Trophoblast cell (in vitro differentiated cells and primary cell): ENCODE measurements around the gene HOGA1.

Experiments
- DNase-seq, 2 donors: peaks; one replicate each; pipeline ENCODE4 v3.0.0-alpha.2; 2016
- H2AFZ ChIP-seq: 2 replicates; pipeline ENCODE4 v1.6.1; 2013; ENCODE audit warnings: low read length, moderate library complexity, mild to moderate bottlenecking; ENCODE audit not compliant: insufficient read depth, poor library complexity
- H2AK5ac ChIP-seq: 2 replicates; pipeline ENCODE4 v1.6.1; 2013; ENCODE audit warnings: mild to moderate bottlenecking, low read length
- H2BK120ac ChIP-seq: 2 replicates; pipeline ENCODE4 v1.6.1; 2013; ENCODE audit warnings: low read length, mild to moderate bottlenecking, moderate library complexity; ENCODE audit not compliant: insufficient read depth, poor library complexity
- H2BK12ac ChIP-seq: 2 replicates; pipeline ENCODE4 v1.6.1; 2013; ENCODE audit warnings: mild to moderate bottlenecking, low read length, moderate library complexity
- H2BK5ac ChIP-seq: 2 replicates; pipeline ENCODE4 v1.6.1; 2013; ENCODE audit warnings: low read length, low read depth, moderate library complexity, mild to moderate bottlenecking; ENCODE audit not compliant: poor library complexity
- H3K14ac ChIP-seq: 2 replicates; pipeline ENCODE4 v1.6.1; 2013; ENCODE audit warnings: mild to moderate bottlenecking, low read length
- H3K18ac ChIP-seq: 2 replicates; pipeline ENCODE4 v1.6.1; 2013; ENCODE audit warnings: mild to moderate bottlenecking, low read length
- H3K23ac ChIP-seq: 2 replicates; pipeline ENCODE4 v1.6.1; 2013; ENCODE audit warnings: low read length
- H3K27ac ChIP-seq: 2 replicates; pipeline ENCODE4 v1.5.1; 2013; ENCODE audit warnings: low read depth, mild to moderate bottlenecking, inconsistent platforms, low read length, moderate library complexity
- H3K27me3 ChIP-seq: 2 replicates; pipeline ENCODE4 v1.6.1; 2013; ENCODE audit warnings: inconsistent platforms, mild to moderate bottlenecking, low read length, moderate library complexity; ENCODE audit not compliant: insufficient read depth
- H3K36me3 ChIP-seq, 2 experiments: 1 replicate in 1 of 2; 2 replicates in 1 of 2; pipeline ENCODE4 v1.6.1; 2013; ENCODE audit warnings: low read length in 2 of 2, mild to moderate bottlenecking in 2 of 2, moderate library complexity in 1 of 2; ENCODE audit not compliant: insufficient read depth in 2 of 2, control insufficient read depth in 1 of 2
- H3K4ac ChIP-seq: 2 replicates; pipeline ENCODE4 v1.6.1; 2013; ENCODE audit warnings: low read depth, mild to moderate bottlenecking, low read length, moderate library complexity
- H3K4me1 ChIP-seq, 2 experiments: 1 replicate in 1 of 2; 2 replicates in 1 of 2; pipeline ENCODE4 v1.6.1; 2013; ENCODE audit warnings: low read length in 2 of 2, mild to moderate bottlenecking in 2 of 2, moderate library complexity in 1 of 2; ENCODE audit not compliant: insufficient read depth in 2 of 2, control insufficient read depth in 1 of 2
- H3K4me2 ChIP-seq: 2 replicates; pipeline ENCODE4 v1.6.1; 2013; ENCODE audit warnings: inconsistent platforms, mild to moderate bottlenecking, low read length, moderate library complexity
- H3K4me3 ChIP-seq: 2 replicates; pipeline ENCODE4 v1.5.1; 2013; ENCODE audit warnings: mild to moderate bottlenecking, low read depth, low read length, inconsistent platforms
- H3K79me1 ChIP-seq: one replicate; pipeline ENCODE4 v1.6.1; 2013; ENCODE audit warnings: low read length
- H3K79me2 ChIP-seq: 2 replicates; pipeline ENCODE4 v1.6.1; 2013; ENCODE audit warnings: low read length, mild to moderate bottlenecking; ENCODE audit not compliant: control insufficient read depth, insufficient read depth, poor library complexity
- H3K9ac ChIP-seq: 2 replicates; pipeline ENCODE4 v1.6.1; 2013; ENCODE audit warnings: mild to moderate bottlenecking, low read length
- H3K9me3 ChIP-seq: 2 replicates; pipeline ENCODE4 v1.6.1; 2013; ENCODE audit warnings: low read depth, mild to moderate bottlenecking, control low read depth, inconsistent platforms, low read length; ENCODE audit not compliant: insufficient read depth
- H4K12ac ChIP-seq: 2 replicates; pipeline ENCODE4 v1.6.1; 2013; ENCODE audit warnings: low read depth, mild to moderate bottlenecking, low read length, moderate library complexity
- H4K8ac ChIP-seq: 2 replicates; pipeline ENCODE4 v1.6.1; 2013; ENCODE audit warnings: low read depth, mild to moderate bottlenecking, low read length, moderate library complexity
- H4K91ac ChIP-seq: one replicate; pipeline ENCODE4 v1.6.1; 2013; ENCODE audit warnings: low read depth, mild to moderate bottlenecking, low read length, moderate library complexity
- WGBS: extraction: QIAGEN DNeasy Blood & Tissue Kit; methylation state at CpG from one replicate; pipeline ENCODE4 v1.1.7; 2013; ENCODE audit warnings: missing lambda C conversion rate; ENCODE audit not compliant: insufficient read length, insufficient coverage; ENCODE audit errors: extremely low coverage; 5-methylcytosine and 5-hydroxymethylcytosine counted together

HOGA1 gene

DNA sequence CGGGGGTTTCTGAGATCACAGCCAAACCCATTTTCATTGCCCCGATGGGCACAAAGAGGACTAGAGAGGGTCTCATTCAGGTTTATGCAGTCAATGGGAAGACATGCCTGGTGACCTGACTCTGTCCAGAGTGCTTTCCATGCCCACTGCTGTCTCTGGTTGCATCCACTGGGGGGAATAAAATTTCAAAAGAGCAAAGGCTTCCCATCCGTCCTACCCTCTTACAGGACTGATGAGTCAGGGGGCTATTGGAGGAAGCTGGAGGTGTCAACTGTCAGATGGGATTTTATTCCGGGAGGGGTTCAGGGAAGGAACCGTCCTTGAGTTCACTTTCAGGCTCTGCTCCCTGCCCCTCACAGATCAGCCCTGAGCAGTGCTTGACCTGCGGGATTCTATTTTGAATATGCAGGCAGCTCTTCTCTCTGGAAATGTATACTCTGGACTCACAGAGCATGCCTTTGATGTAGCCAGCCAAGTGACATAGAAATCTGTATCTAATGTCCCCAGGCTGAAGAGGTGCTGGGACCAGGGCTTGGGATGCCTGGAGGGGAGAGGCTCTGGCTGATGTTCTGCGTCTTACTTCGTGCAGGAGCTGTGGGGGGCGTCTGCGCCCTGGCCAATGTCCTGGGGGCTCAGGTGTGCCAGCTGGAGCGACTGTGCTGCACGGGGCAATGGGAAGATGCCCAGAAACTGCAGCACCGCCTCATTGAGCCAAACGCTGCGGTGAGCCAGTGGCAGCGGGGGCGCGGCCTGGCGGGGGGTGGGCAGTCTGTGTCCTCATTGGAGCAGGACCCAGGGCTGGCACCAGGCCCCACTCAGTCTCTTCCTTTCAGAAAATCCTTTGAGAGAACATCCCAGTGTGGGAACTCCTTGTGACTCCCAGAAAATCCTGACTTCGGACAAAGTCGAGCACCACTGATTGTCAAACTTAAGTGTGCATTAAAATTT is 17.4 kb downstream of the HOGA1 start:
- Histone ChIP-seq H3K79me2 (no peaks in the 10 kb centered on the region), H3K9me3 (no peaks in the 10 kb centered on the region), H3K27me3 (no peaks in the 10 kb centered on the region), H2BK120ac (no peak overlapping the region), H3K79me1 (no peaks in the 10 kb centered on the region), H3K9ac (no peak overlapping the region), H3K4me2 (no peak overlapping the region), H4K8ac (no peak overlapping the region), H3K36me3 (no peaks in the 10 kb centered on the region), H2BK5ac (no peak overlapping the region), H4K12ac (peak overlapping the region; percentile 22), H3K4me3 (no peak overlapping the region), H4K91ac (no peak overlapping the region), H3K4me1 (no peaks in the 10 kb centered on the region), H3K14ac (no peak overlapping the region), H2AFZ (no peak overlapping the region), H3K18ac (no peak overlapping the region), H3K27ac (no peak overlapping the region), H2BK12ac (no peak overlapping the region), H2AK5ac (no peak overlapping the region), H3K4ac (no peak overlapping the region), H3K23ac (no peak overlapping the region)
- WGBS = no CpG with 5 or more reads among the region's 21 CpGs
- no peak for DNase-seq

DNA sequence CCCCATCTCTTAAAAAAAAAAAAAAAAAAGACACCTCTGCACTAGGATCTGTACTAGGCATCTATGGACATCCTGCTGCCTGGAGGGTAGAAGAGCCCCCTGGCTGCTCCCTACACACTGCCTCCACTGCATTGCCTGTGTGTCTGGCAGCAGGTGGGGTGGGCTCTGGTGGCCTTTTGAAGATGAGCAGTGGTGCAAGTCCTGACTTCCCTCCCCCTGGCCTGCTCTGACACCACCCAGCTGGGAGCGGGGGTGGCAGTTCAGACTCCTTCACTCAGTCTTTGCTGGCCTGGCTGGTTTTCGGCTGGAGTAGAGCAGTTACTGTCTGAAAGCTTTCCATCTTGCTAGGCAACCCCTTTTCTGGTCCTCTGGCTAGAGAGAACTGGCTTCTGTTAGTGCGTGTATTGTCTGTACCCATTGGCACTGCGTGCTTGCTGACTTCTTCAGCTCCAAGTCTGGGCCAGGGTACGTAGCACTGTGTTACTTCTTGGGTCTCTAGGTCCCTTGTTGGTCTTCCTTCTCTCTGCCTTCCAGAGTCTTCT is 23.0 kb downstream of the HOGA1 start:
- Histone ChIP-seq H4K12ac (no peak overlapping the region), H3K27ac (no peak overlapping the region), H2BK12ac (no peak overlapping the region), H2BK120ac (no peak overlapping the region), H3K4me2 (no peak overlapping the region), H3K27me3 (no peaks in the 10 kb centered on the region), H2AFZ (no peak overlapping the region), H3K9me3 (no peaks in the 10 kb centered on the region), H2AK5ac (no peak overlapping the region), H3K79me1 (no peaks in the 10 kb centered on the region), H3K36me3 (no peaks in the 10 kb centered on the region), H4K8ac (no peak overlapping the region), H3K79me2 (no peaks in the 10 kb centered on the region), H3K9ac (peak overlapping the region; percentile 54), H3K23ac (peak overlapping the region; percentile 56), H4K91ac (no peak overlapping the region), H3K18ac (no peak overlapping the region), H3K4me1 (no peaks in the 10 kb centered on the region), H3K4me3 (no peak overlapping the region), H2BK5ac (no peak overlapping the region), H3K14ac (no peak overlapping the region), H3K4ac (no peak overlapping the region)
- no peak for DNase-seq
- WGBS = no CpG with 5 or more reads among the region's 5 CpGs

DNA sequence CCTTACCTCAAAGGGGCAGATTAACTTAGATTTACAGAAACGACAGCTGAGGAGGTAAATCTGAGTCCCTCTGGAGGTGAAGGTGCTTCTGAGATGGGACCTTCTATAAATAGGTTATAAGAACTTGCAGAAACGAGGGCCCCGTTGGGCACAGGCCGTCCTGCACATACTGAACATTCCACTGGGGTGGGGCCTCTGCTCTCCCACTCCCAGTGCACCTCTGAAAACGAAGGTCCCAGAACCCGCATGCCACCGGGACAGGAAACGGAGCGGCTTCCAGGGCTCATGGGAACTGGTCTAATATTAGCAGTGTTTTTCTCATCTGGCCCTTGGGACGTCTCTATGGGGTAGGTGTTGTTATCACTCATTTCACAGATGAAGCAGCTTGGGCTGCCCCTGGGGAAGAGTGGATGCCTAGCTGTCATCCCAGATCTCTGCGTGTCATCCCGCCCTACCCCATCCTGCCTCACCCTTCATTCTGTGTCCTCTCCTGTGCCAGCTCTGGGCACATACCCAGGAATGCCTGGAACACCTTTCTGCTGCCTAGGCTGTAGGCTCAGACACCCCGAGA is 24.9 kb downstream of the HOGA1 start:
- no peak overlapping the region for H3K23ac ChIP-seq
- no peak overlapping the region for H3K4me2 ChIP-seq
- no peak overlapping the region for H3K9ac ChIP-seq
- H3K27me3 ChIP-seq = no peaks in the 10 kb centered on the region
- H3K79me1 ChIP-seq = no peaks in the 10 kb centered on the region
- no peak overlapping the region for H2BK120ac ChIP-seq
- H4K91ac ChIP-seq = no peak overlapping the region
- no peaks in the 10 kb centered on the region for H3K4me1 ChIP-seq
- H3K4ac ChIP-seq = no peak overlapping the region
- H3K27ac ChIP-seq = no peak overlapping the region
- no peak overlapping the region for H2AK5ac ChIP-seq
- no peak overlapping the region for H4K8ac ChIP-seq
- no peak overlapping the region for H2BK12ac ChIP-seq
- H4K12ac ChIP-seq = no peak overlapping the region
- H2AFZ ChIP-seq = no peak overlapping the region
- no peak overlapping the region for H3K18ac ChIP-seq
- H3K9me3 ChIP-seq = no peaks in the 10 kb centered on the region
- H2BK5ac ChIP-seq = no peak overlapping the region
- H3K14ac ChIP-seq = no peak overlapping the region
- no peaks in the 10 kb centered on the region for H3K79me2 ChIP-seq
- WGBS = no CpG with 5 or more reads among the region's 13 CpGs
- no peak for DNase-seq
- no peak overlapping the region for H3K4me3 ChIP-seq
- no peaks in the 10 kb centered on the region for H3K36me3 ChIP-seq

DNA sequence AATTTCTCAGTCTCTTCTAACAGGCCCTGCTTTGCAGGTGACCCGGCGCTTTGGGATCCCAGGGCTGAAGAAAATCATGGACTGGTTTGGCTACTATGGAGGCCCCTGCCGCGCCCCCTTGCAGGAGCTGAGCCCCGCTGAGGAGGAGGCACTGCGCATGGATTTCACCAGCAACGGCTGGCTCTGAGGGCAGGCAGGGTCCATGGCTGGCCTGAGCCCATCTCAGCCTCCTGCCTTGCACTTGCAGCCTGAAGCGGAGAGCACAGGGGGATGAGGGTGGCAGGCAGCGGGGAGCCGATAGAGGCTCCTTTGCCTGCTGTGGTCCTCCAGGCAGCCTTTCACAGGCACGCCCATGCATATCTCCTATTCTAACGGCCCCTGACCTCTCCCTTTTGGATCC is 27.3 kb downstream of the HOGA1 start:
- Histone ChIP-seq H3K36me3 (no peaks in the 10 kb centered on the region), H3K23ac (no peak overlapping the region), H3K14ac (no peak overlapping the region), H4K8ac (no peak overlapping the region), H3K9ac (no peak overlapping the region), H4K12ac (no peak overlapping the region), H3K27me3 (no peaks in the 10 kb centered on the region), H3K79me2 (no peaks in the 10 kb centered on the region), H3K27ac (no peak overlapping the region), H2AK5ac (no peak overlapping the region), H3K4me3 (no peak overlapping the region), H3K4me1 (no peaks in the 10 kb centered on the region), H2AFZ (no peak overlapping the region), H3K18ac (no peak overlapping the region), H3K79me1 (no peaks in the 10 kb centered on the region), H2BK12ac (no peak overlapping the region), H2BK5ac (no peak overlapping the region), H3K4me2 (no peak overlapping the region), H3K4ac (no peak overlapping the region), H4K91ac (no peak overlapping the region), H3K9me3 (no peaks in the 10 kb centered on the region), H2BK120ac (no peak overlapping the region)
- no peak for DNase-seq
- no CpG with 5 or more reads among the region's 12 CpGs for WGBS
